ENCODE results near the gene CASKIN1. TPM values are rescaled to one million over a fixed set of nuclear protein-coding genes. Genes with fewer than 3 reads are reported as not detected.
A peak's percentile ranks its signal among the peaks of the same experiment; 100 is the strongest.

Gene CASKIN1
- total and polyA plus RNA-seq, 10 of the 15 experiments (the other 5 are each of a cell fraction or from before 2014, with no cell fraction given) = 0.03 to 0.33 (median 0.11) TPM; not detected in 5

DNA sequence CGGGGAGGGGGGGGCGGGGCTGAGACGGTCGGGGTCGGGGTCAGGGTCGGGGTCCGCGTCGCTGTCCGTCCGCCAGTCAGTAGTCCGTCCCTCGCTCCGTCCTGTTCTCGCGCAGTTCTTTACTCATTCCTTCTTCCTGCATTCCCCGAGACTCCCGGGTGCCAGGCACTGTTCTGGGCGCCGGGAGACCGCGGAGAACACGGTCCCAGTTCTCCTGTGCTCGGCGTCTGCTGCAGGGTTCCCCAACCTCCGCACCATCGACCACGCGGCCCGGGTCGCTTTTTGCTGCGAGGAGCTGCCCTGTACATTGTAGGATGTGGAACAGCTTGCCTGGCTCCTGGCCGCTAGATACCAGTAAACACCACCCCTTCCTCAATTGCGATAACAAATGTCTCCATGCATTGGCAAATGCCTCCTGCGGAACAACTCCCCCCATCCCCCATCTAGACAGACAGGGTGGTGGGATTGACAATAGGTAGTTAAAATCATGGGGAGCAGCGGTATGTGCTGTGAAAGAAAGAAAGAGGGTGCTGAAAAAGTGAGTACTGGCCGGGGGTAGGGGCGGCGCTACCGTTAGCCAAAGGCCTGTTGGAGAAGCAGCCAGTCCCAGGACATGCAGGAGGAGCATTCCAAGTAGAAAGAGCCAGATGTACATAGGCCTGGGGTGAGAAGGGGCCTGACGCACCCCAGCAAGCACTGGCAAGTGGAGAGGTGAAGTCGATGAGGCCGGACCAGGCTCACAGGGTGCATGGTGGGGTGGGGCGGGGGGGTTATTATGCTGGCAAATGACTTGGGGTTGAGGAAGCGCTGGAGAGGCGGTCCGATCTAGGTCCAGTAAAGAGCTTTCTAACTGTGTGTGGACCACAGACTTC is 40.2 kb downstream of the CASKIN1 start:
- Histone ChIP-seq H3K27ac (ENCODE audit: control insufficient read depth, insufficient read depth) (peak overlapping the region; percentile 66), H3K9ac (ENCODE audit: control insufficient read depth, insufficient read depth, low read length) (peak overlapping the region; percentile 87), H3K36me3 (ENCODE audit: control insufficient read depth in 2 of 2, insufficient read depth in 2 of 2, low read length in 1 of 2) (peaks cover 0 to 20% of the 10 kb centered on the region in 2 experiments; a peak in 2 of 4 replicates), H3K9me3 (replicated peaks; ENCODE audit: control insufficient read depth, insufficient read depth, low read length) (no peaks in the 10 kb centered on the region), H2AFZ (ENCODE audit: control insufficient read depth, low read depth, low read length) (no peak overlapping the region), H3K79me2 (ENCODE audit: control insufficient read depth, insufficient read depth, low read length) (peaks cover 81% of the 10 kb centered on the region), H3K4me1 (ENCODE audit: control insufficient read depth, insufficient read depth, low read length) (peaks cover 43% of the 10 kb centered on the region), H3K4me2 (ENCODE audit: control insufficient read depth, insufficient read depth) (peak overlapping the region; percentile 89), H3K27me3 (replicated peaks in 1 of 2; ENCODE audit: control insufficient read depth in 2 of 2, insufficient read depth in 2 of 2, low read length in 1 of 2) (no peaks in the 10 kb centered on the region), H4K20me1 (ENCODE audit: control insufficient read depth, insufficient read depth) (peaks cover 9% of the 10 kb centered on the region; the same call in 1 of the 2 replicates), H3K4me3 (peak overlapping the region; percentile 99)
- ATAC-seq (no peak), DNase-seq (ENCODE audit: low read depth, low spot score) (no peak), FAIRE-seq (no peak)
- SMC1A ChIA-PET (ENCODE audit: uncharacterized antibody, unreplicated experiment) = interaction anchor here (0.7 to 1.8 kb wide), 6 partner anchors 10 to 374 kb away, joined by 3 to 6 read pairs (median 4); partner anchors contain the start of genes NUBP2, PKD1 and SPSB3
- in situ Hi-C loops (cut with MboI) = no loop called here
- POLR2A ChIA-PET = interaction anchor here (0.5 to 2.4 kb wide), 17 partner anchors 9 to 376 kb away, joined by 3 to 16 read pairs (median 5); partner anchors contain the start of genes ATP6V0C, ECI1, NTHL1 and PGP
- TF ChIP-seq NR2F1 (conservative IDR thresholded peaks at IDR 0.05) = 0 out of 2 replicates have a peak, but pooled peaks have one; percentile 64
- TF ChIP-seq EP300 (IDR thresholded peaks at IDR 0.05; ENCODE audit: borderline replicate concordance in 1 of 2, control insufficient read depth in 1 of 2, low read depth in 2 of 2, low read length in 2 of 2) = no peak
- WGBS (ENCODE audit: insufficient coverage, insufficient replicate concordance, low lambda C conversion rate, missing lambda C conversion rate) = 2% methylated on average over 31 of the region's 47 CpGs
- CTCF ChIA-PET = interaction anchor here (0.9 to 2.4 kb wide), 5 partner anchors 15 to 750 kb away, joined by 3 to 24 read pairs (median 6); partner anchors contain the start of gene PKD1
- RAD21 ChIA-PET (ENCODE audit: unreplicated experiment) = interaction anchor here (0.8 to 2.3 kb wide), 10 partner anchors 16 to 274 kb away, joined by 3 to 14 read pairs (median 4); partner anchors contain the start of genes ECI1, MSRB1, NTHL1 and PGP
- no TSS peak for BruUV-seq (replicated peaks)
- intact Hi-C loops (cut with micrococcal nuclease; ENCODE audit: unreplicated experiment) = loop anchor here (5.0 kb wide), 1 partner anchor 106 kb away; no protein-coding TSS in a partner anchor
